B cell (primary cell): ENCODE results near the gene MICAL3. TPM values are rescaled to one million over a fixed set of nuclear protein-coding genes. Genes with fewer than 3 reads are reported as not detected.

Experiments used
- ATAC-seq: fragments of 200-7000 bp; cut with Tn5 transposase; one replicate; pipeline ENCODE4 v1.10.0; 2021; ENCODE audit warnings: low read depth, mild to moderate bottlenecking, moderate number of reproducible peaks, moderate library complexity
- CTCF ChIA-PET: fragments of 350-600 bp; sonication (Branson Sonifier 250); formaldehyde crosslinking; loops from one replicate; lab custom pipeline; 2021; ENCODE audit warnings: antibody characterized with exemption, inconsistent platforms; lab: Charles Lee
- POLR2A ChIA-PET: fragments of 350-600 bp; sonication (Branson Sonifier 250); formaldehyde crosslinking; loops from one replicate; lab custom pipeline; 2021; ENCODE audit warnings: antibody characterized with exemption; lab: Charles Lee
- DNase-seq: peaks from one replicate; pipeline ENCODE4 v3.0.0; 2013
- H2AFZ ChIP-seq: 2 replicates; pipeline ENCODE4 v1.6.1; 2012; ENCODE audit warnings: mild to moderate bottlenecking, low read depth, low read length; ENCODE audit not compliant: insufficient read depth, poor library complexity, severe bottlenecking
- H3K27ac ChIP-seq, 2 donors: 1 replicate in 1 of 2; 2 replicates in 1 of 2; pipeline ENCODE4 v1.5.1; 2012 to 2013; ENCODE audit warnings: low read length in 2 of 2, mild to moderate bottlenecking in 2 of 2, moderate library complexity in 1 of 2
- H3K27me3 ChIP-seq, 4 experiments: fragments of 200-600 bp in 1 of 4; sonication (generic) in 1 of 4; replicated peaks in 1 of 4; 1 replicate in 2 of 4; 2 replicates in 2 of 4; pipeline versions ENCODE4 v1.6.1 to v1.7.0; 2013 to 2016; ENCODE audit warnings: low read length in 3 of 4, mild to moderate bottlenecking in 2 of 4, mixed read lengths in 1 of 4, moderate library complexity in 1 of 4; ENCODE audit not compliant: insufficient read depth in 4 of 4, control insufficient read depth in 3 of 4; ENCODE audit errors: control extremely low read depth in 1 of 4
- H3K36me3 ChIP-seq, 2 experiments: replicated peaks in 1 of 2; 1 replicate in 1 of 2; 2 replicates in 1 of 2; pipeline versions ENCODE4 v1.6.1 to v1.7.1; 2013; ENCODE audit warnings: low read length in 1 of 2; ENCODE audit not compliant: insufficient read depth in 2 of 2, control insufficient read depth in 1 of 2; ENCODE audit errors: control extremely low read depth in 1 of 2, extremely low read depth in 1 of 2
- H3K4me1 ChIP-seq, 2 donors: fragments of 200-600 bp in 1 of 2; sonication (generic) in 1 of 2; 1 replicate in 1 of 2; 2 replicates in 1 of 2; pipeline versions ENCODE4 v1.5.1 to v1.6.1; 2013 to 2017; ENCODE audit warnings: low read length in 2 of 2; ENCODE audit not compliant: control insufficient read depth in 2 of 2, insufficient read depth in 2 of 2
- H3K4me2 ChIP-seq: replicated peaks from 2 replicates; pipeline ENCODE3; 2012; ENCODE audit warnings: mild to moderate bottlenecking, low read depth, low read length; ENCODE audit not compliant: poor library complexity, severe bottlenecking
- H3K4me3 ChIP-seq, 5 experiments: fragments of 200-600 bp in 1 of 5; sonication (generic) in 1 of 5; 1 replicate in 3 of 5; 2 replicates in 2 of 5; pipeline versions ENCODE4 v1.5.1 to v1.7.0; 2011 to 2016; ENCODE audit warnings: low read length in 4 of 5, mild to moderate bottlenecking in 4 of 5, low read depth in 2 of 5, control low read depth in 1 of 5, moderate library complexity in 1 of 5; ENCODE audit not compliant: insufficient read depth in 1 of 5; ENCODE audit errors: control extremely low read depth in 1 of 5, extremely low read depth in 1 of 5
- H3K79me2 ChIP-seq: fragments of 200-600 bp; sonication (generic); one replicate; pipeline ENCODE4 v1.6.0; 2016; ENCODE audit warnings: low read length; ENCODE audit not compliant: control insufficient read depth, insufficient read depth
- H3K9ac ChIP-seq: fragments of 200-600 bp; sonication (generic); 2 replicates; pipeline ENCODE4 v1.6.1; 2017; ENCODE audit warnings: mild to moderate bottlenecking, low read length, moderate library complexity
- H3K9me3 ChIP-seq, 3 donors: one replicate each; pipeline versions ENCODE4 v1.6.1 to v1.7.1; 2013; ENCODE audit warnings: low read length in 2 of 3; ENCODE audit not compliant: control insufficient read depth in 2 of 3, insufficient read depth in 1 of 3; ENCODE audit errors: control extremely low read depth in 1 of 3
- H4K20me1 ChIP-seq: 2 replicates; pipeline ENCODE4 v1.6.0; 2012; ENCODE audit warnings: mild to moderate bottlenecking, low read length; ENCODE audit not compliant: insufficient read depth, control insufficient read depth, poor library complexity, severe bottlenecking
- H3K27ac Mint-ChIP-seq: one replicate; pipeline ENCODE4 v1.8.0; 2021; ENCODE audit warnings: mixed read lengths
- H3K27me3 Mint-ChIP-seq: one replicate; pipeline ENCODE4 v1.8.0; 2021; ENCODE audit warnings: mixed read lengths
- H3K4me1 Mint-ChIP-seq: one replicate; pipeline ENCODE4 v1.8.0; 2021; ENCODE audit warnings: mixed read lengths
- H3K4me3 Mint-ChIP-seq: one replicate; pipeline ENCODE4 v1.8.0; 2021; ENCODE audit warnings: mixed read lengths
- H3K9me3 Mint-ChIP-seq: one replicate; pipeline ENCODE4 v1.8.0; 2022; ENCODE audit warnings: mixed read lengths; ENCODE audit not compliant: insufficient read depth
- EZH2 ChIP-seq: IDR thresholded peaks from 2 replicates; pipeline ENCODE4 v1.6.1; 2012; ENCODE audit warnings: borderline replicate concordance, low read depth, mild to moderate bottlenecking, moderate library complexity, low read length; ENCODE audit not compliant: insufficient read depth, poor library complexity, severe bottlenecking
- WGBS: methylation state at CpG from one replicate; pipeline ENCODE4 v1.1.5; 2013; ENCODE audit warnings: missing lambda C conversion rate; ENCODE audit not compliant: insufficient coverage; 5-methylcytosine and 5-hydroxymethylcytosine counted together
- intact Hi-C: fragments of 100-400 bp; cut with micrococcal nuclease; formaldehyde crosslinking; loops from one replicate; pipeline ENCODE4 v1.10.0; 2022
- polyA plus RNA-seq: library from polyadenylated mRNA; depleted of rRNA; stranded (reverse); fragments of >200 nt; gene quantifications from 2 replicates; pipeline ENCODE4 v1.2.3, GENCODE V29; 2012
- total RNA-seq, 2 donors: library from RNA; stranded (reverse); fragments of 120-200 nt in 1 of 2; gene quantifications; 1 replicate in 1 of 2; 2 replicates in 1 of 2; pipeline versions ENCODE4 v1.2.3 to v1.2.4, GENCODE V29; 2013 to 2022
- TF ChIP-seq, protein P1 (sequence below): fragments of 200-600 bp; IDR thresholded peaks from one replicate; pipeline ENCODE4 v1.8.0; 2022; ENCODE audit warnings: antibody characterized with exemption, mild to moderate bottlenecking

The MICAL3 gene
- total and polyA plus RNA-seq, 2 donors (not counting 1 experiment from before 2014, with no cell fraction given): 50.5 to 253 TPM

DNA sequence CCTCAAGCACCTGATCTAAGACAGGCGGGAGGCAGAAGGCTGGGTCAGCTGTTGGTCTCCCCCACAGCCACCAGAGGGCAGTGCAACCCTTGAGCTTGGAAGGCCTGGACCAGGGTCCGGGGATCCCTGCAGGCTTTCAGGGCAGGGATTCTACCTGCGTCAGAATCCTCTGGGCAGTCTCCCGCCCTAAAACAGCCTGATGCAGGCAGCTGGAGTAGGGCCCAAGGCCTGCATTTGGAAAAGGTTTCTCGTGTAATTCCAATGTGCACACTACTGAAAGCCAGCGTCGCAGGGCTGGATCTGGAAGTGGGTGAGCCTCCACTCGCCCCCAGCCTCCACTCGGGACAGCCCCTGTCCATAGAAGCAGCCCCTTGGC, 281.8 kb downstream of the MICAL3 start:
- H4K20me1 ChIP-seq: no peaks in the 10 kb centered on the region
- no peaks in the 10 kb centered on the region for H3K9me3 Mint-ChIP-seq
- H3K27me3 Mint-ChIP-seq: no peaks in the 10 kb centered on the region
- ATAC-seq (peak; percentile 94), DNase-seq (peak; percentile 85)
- H3K4me2 ChIP-seq: no peak overlapping the region
- POLR2A ChIA-PET: interaction anchor here (0.6 to 1.0 kb wide), 5 partner anchors 31 to 583 kb away, joined by 3 to 11 read pairs (median 5); no protein-coding TSS in a partner anchor
- no peaks in the 10 kb centered on the region for H3K27me3 ChIP-seq
- H3K4me1 ChIP-seq: peaks cover 0 to 6% of the 10 kb centered on the region in 2 donors
- H3K4me1 Mint-ChIP-seq: peaks cover 8% of the 10 kb centered on the region
- H3K27ac Mint-ChIP-seq: peak overlapping the region; percentile 26
- H2AFZ ChIP-seq: no peak overlapping the region
- H3K4me3 ChIP-seq: no peak overlapping the region
- 74% methylated on average over 9 of the region's 9 CpGs for WGBS
- CTCF ChIA-PET: interaction anchor here (0.7 to 6.7 kb wide), 30 partner anchors 9 to 667 kb away, joined by 3 to 109 read pairs (median 5); partner anchors contain the start of genes BCL2L13, PEX26 and SLC25A18
- peaks cover 3 to 30% of the 10 kb centered on the region in 2 experiments for H3K36me3 ChIP-seq
- peaks cover 17% of the 10 kb centered on the region for H3K79me2 ChIP-seq
- H3K4me3 Mint-ChIP-seq: no peak overlapping the region
- no peak overlapping the region for H3K9ac ChIP-seq
- H3K9me3 ChIP-seq: no peaks in the 10 kb centered on the region
- intact Hi-C loops: loop anchor here (1.0 kb wide), 4 partner anchors 39 to 334 kb away; no protein-coding TSS in a partner anchor
- no peak overlapping the region for H3K27ac ChIP-seq
- TF ChIP-seq, protein P1, sequence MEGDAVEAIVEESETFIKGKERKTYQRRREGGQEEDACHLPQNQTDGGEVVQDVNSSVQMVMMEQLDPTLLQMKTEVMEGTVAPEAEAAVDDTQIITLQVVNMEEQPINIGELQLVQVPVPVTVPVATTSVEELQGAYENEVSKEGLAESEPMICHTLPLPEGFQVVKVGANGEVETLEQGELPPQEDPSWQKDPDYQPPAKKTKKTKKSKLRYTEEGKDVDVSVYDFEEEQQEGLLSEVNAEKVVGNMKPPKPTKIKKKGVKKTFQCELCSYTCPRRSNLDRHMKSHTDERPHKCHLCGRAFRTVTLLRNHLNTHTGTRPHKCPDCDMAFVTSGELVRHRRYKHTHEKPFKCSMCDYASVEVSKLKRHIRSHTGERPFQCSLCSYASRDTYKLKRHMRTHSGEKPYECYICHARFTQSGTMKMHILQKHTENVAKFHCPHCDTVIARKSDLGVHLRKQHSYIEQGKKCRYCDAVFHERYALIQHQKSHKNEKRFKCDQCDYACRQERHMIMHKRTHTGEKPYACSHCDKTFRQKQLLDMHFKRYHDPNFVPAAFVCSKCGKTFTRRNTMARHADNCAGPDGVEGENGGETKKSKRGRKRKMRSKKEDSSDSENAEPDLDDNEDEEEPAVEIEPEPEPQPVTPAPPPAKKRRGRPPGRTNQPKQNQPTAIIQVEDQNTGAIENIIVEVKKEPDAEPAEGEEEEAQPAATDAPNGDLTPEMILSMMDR: peak; percentile 75
- no peak for TF ChIP-seq EZH2

DNA sequence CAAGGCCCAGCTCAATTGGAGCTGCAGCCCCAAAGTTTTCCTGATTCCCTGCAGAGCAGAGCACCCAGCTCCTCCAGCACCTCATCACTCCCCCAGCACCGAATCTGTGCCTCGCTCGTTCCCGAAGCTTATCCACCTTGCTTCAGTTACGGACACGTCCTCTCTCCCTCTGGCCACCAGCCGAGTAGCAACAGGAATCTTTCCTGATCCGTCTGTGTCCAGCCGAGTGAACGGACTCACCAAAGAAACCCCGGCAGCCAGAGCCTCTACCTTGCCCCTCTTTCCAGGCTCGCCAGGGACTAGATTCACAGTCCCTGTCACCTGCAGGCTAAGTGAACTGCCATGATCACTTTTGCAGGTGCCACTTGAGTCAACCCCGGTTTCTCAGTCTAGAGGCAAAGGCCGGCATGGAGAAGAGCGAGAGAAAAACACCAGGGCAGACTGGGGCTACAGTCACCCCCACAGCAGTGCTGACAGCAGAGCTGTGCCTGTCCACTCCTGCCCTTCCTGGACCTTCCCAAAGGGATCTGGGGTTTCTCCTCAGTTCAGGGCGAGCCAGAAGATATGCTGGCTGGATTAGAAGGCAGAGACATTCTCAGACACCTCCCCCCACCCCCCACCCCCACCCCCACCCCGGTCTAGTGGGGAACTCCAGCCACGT, 282.4 kb downstream of the MICAL3 start:
- Mint-ChIP-seq H3K9me3 (no peaks in the 10 kb centered on the region), H3K4me3 (no peak overlapping the region), H3K4me1 (peaks cover 8% of the 10 kb centered on the region), H3K27ac (no peak overlapping the region), H3K27me3 (no peaks in the 10 kb centered on the region)
- intact Hi-C loops: loop anchor here (1.0 kb wide), 4 partner anchors 39 to 334 kb away; no protein-coding TSS in a partner anchor
- Histone ChIP-seq H3K9me3 (no peaks in the 10 kb centered on the region), H4K20me1 (no peaks in the 10 kb centered on the region), H3K79me2 (peaks cover 17% of the 10 kb centered on the region), H3K4me2 (no peak overlapping the region), H3K27me3 (no peaks in the 10 kb centered on the region), H3K4me3 (no peak overlapping the region), H3K27ac (no peak overlapping the region), H3K4me1 (peaks cover 0 to 6% of the 10 kb centered on the region in 2 donors), H2AFZ (no peak overlapping the region), H3K9ac (no peak overlapping the region), H3K36me3 (peaks cover 3 to 32% of the 10 kb centered on the region in 2 experiments)
- TF ChIP-seq, protein P1: no peak
- TF ChIP-seq EZH2: no peak
- WGBS: 86% methylated on average over 15 of the region's 18 CpGs
- ATAC-seq (peak; percentile 18), DNase-seq (no peak)
- CTCF ChIA-PET: interaction anchor here (0.6 to 6.7 kb wide), 34 partner anchors 8 to 335 kb away, joined by 3 to 109 read pairs (median 5); partner anchors contain the start of genes BCL2L13, PEX26 and SLC25A18
- POLR2A ChIA-PET: interaction anchor here (0.6 to 1.0 kb wide), 5 partner anchors 31 to 582 kb away, joined by 3 to 11 read pairs (median 5); no protein-coding TSS in a partner anchor
